Endothelial cell of umbilical vein (primary cell): ENCODE data around the gene SPDEF. TPM values are rescaled to one million over a fixed set of nuclear protein-coding genes. Genes with fewer than 3 reads are reported as not detected.
A peak's percentile ranks its signal among the peaks of the same experiment; 100 is the strongest.

Source experiments
- BruUV-seq: library from RNA; stranded (reverse); fragments of 400-500 nt; replicated peaks from 2 replicates; lab custom pipeline; 2021; lab: Mats Ljungman, UMichigan
- CTCF ChIA-PET: fragments of 300-600, 350-600 bp; sonication (Branson Sonifier 250); formaldehyde crosslinking; loops from one replicate; lab custom pipeline; 2021; ENCODE audit warnings: antibody characterized with exemption, inconsistent platforms; lab: Charles Lee
- POLR2A ChIA-PET: fragments of 300-600, 350-600 bp; sonication (Branson Sonifier 250); formaldehyde crosslinking; loops from one replicate; lab custom pipeline; 2021; ENCODE audit warnings: antibody characterized with exemption, inconsistent platforms; lab: Charles Lee
- DNase-seq: peaks from one replicate; pipeline ENCODE4 v3.0.0-alpha.2; 2011; ENCODE audit warnings: low read depth, low spot score
- FAIRE-seq: peaks from 2 replicates; lab custom pipeline; 2011; peaks lifted over from hg19 to GRCh38; lab: Jason Lieb, UNC
- H2AFZ ChIP-seq: 2 replicates; pipeline ENCODE4 v1.6.0; 2012; ENCODE audit warnings: low read depth, low read length, control low read depth, inconsistent platforms
- H3K27ac ChIP-seq: 2 replicates; pipeline ENCODE4 v1.5.1; 2011; ENCODE audit warnings: low read depth, mild to moderate bottlenecking, control low read depth, low read length, moderate library complexity; ENCODE audit not compliant: insufficient read depth
- H3K27me3 ChIP-seq, 2 experiments: 2 replicates each; pipeline versions ENCODE4 v1.6.0 to v1.6.1; 2011; ENCODE audit warnings: low read length in 2 of 2, mixed read lengths in 1 of 2; ENCODE audit not compliant: control insufficient read depth in 2 of 2, insufficient read depth in 2 of 2
- H3K36me3 ChIP-seq, 2 experiments: 2 replicates in 1 of 2; 3 replicates in 1 of 2; pipeline ENCODE4 v1.5.1; 2011; ENCODE audit warnings: low read length in 2 of 2, mild to moderate bottlenecking in 1 of 2, moderate library complexity in 1 of 2; ENCODE audit not compliant: control insufficient read depth in 2 of 2, insufficient read depth in 2 of 2; ENCODE audit errors: extremely low read depth in 1 of 2
- H3K4me1 ChIP-seq: 3 replicates; pipeline ENCODE4 v1.5.1; 2011; ENCODE audit warnings: mild to moderate bottlenecking, low read length; ENCODE audit not compliant: control insufficient read depth, insufficient read depth; ENCODE audit errors: extremely low read depth
- H3K4me2 ChIP-seq: 2 replicates; pipeline ENCODE4 v1.6.1; 2011; ENCODE audit warnings: low read length, control low read depth, mixed read lengths; ENCODE audit not compliant: insufficient read depth
- H3K4me3 ChIP-seq, 3 experiments: fragments of 200-600 bp in 1 of 3; sonication (generic), shearing (Covaris generic) in 1 of 3; replicated peaks in 1 of 3; 2 replicates each; pipeline ENCODE4 v1.5.1; 2011 to 2016; ENCODE audit warnings: control low read depth in 3 of 3, low read length in 3 of 3, mild to moderate bottlenecking in 2 of 3, inconsistent platforms in 1 of 3, low read depth in 1 of 3, moderate library complexity in 1 of 3; ENCODE audit not compliant: insufficient read depth in 1 of 3
- H3K79me2 ChIP-seq: 2 replicates; pipeline ENCODE4 v1.6.0; 2012; ENCODE audit warnings: low read length, inconsistent platforms; ENCODE audit not compliant: control insufficient read depth, insufficient read depth
- H3K9ac ChIP-seq: replicated peaks from 2 replicates; pipeline ENCODE3; 2011; ENCODE audit warnings: low read length, control low read depth; ENCODE audit not compliant: insufficient read depth; ENCODE audit errors: extremely low read depth
- H3K9me1 ChIP-seq: replicated peaks from 3 replicates; pipeline ENCODE4 v1.6.0; 2011; ENCODE audit warnings: mild to moderate bottlenecking, low read length; ENCODE audit not compliant: control insufficient read depth, insufficient read depth; ENCODE audit errors: extremely low read depth
- H3K9me3 ChIP-seq: replicated peaks from 2 replicates; pipeline ENCODE4 v1.5.1; 2012; ENCODE audit warnings: low read length, inconsistent platforms; ENCODE audit not compliant: control insufficient read depth, insufficient read depth
- H4K20me1 ChIP-seq: replicated peaks from 2 replicates; pipeline ENCODE3; 2011; ENCODE audit warnings: mild to moderate bottlenecking, low read length; ENCODE audit not compliant: control insufficient read depth, insufficient read depth; ENCODE audit errors: extremely low read depth
- EZH2 ChIP-seq: IDR thresholded peaks from 2 replicates; pipeline ENCODE4 v1.6.1; 2012; ENCODE audit warnings: borderline replicate concordance, low read depth, mild to moderate bottlenecking, moderate library complexity, low read length, inconsistent platforms; ENCODE audit not compliant: severe bottlenecking
- FOS ChIP-seq: IDR thresholded peaks from 2 replicates; pipeline ENCODE4 v1.6.1; 2011; ENCODE audit warnings: mild to moderate bottlenecking, low read length, moderate library complexity, borderline replicate concordance; ENCODE audit not compliant: insufficient read depth
- GATA2 ChIP-seq: IDR thresholded peaks from 2 replicates; pipeline ENCODE4 v1.7.0; 2011; ENCODE audit warnings: low read depth, mild to moderate bottlenecking, moderate library complexity, mixed read lengths, low read length; ENCODE audit not compliant: insufficient read length, insufficient read depth
- JUN ChIP-seq: IDR thresholded peaks from 2 replicates; pipeline ENCODE4 v1.6.1; 2011; ENCODE audit warnings: borderline replicate concordance, low read depth; ENCODE audit not compliant: insufficient read length, insufficient read depth
- MAX ChIP-seq: IDR thresholded peaks from 2 replicates; pipeline ENCODE4 v1.6.1; 2011; ENCODE audit not compliant: insufficient read depth, insufficient read length
- MYC ChIP-seq: IDR thresholded peaks from one replicate; pipeline ENCODE4 v1.6.1; 2011; ENCODE audit warnings: mild to moderate bottlenecking, low read depth, low read length
- POLR2A ChIP-seq: IDR thresholded peaks from 2 replicates; pipeline ENCODE4 v1.6.1; 2012; ENCODE audit warnings: low read depth, mild to moderate bottlenecking, control low read depth, low read length
- POLR2AphosphoS5 ChIP-seq: IDR thresholded peaks from 2 replicates; pipeline ENCODE4 v1.6.1; 2012; ENCODE audit warnings: low read depth, mild to moderate bottlenecking, control low read depth, low read length, moderate library complexity; ENCODE audit not compliant: insufficient read depth
- dilution Hi-C: fragments of 300-500 bp; cut with MboI; formaldehyde crosslinking; loops from one replicate; pipeline ENCODE4 v1.15.0; 2019; ENCODE audit warnings: low sequenced_read_pairs; ENCODE audit not compliant: extremely low pct_ligation_motif_present
- intact Hi-C: fragments of 100-400 bp; cut with micrococcal nuclease; formaldehyde crosslinking; loops from one replicate; pipeline ENCODE4 v1.10.0; 2022
- polyA plus RNA-seq, 4 experiments: library from polyadenylated mRNA; depleted of rRNA in 3 of 4; stranded (reverse) in 3 of 4; unstranded in 1 of 4; fragments of >200 nt; gene quantifications; 2 replicates each; pipeline versions ENCODE4 v1.2.1 to v1.2.3, GENCODE V29; 2011 to 2012; ENCODE audit warnings: missing spikeins in 1 of 4
- total RNA-seq: library from RNA; stranded (reverse); gene quantifications from 2 replicates; pipeline ENCODE4 v1.2.3, GENCODE V29; 2021

Gene SPDEF
- total and polyA plus RNA-seq, 2 donors (not counting 3 experiments of a cell fraction or from before 2014, with no cell fraction given) = not detected

- H3K79me2 ChIP-seq = no peaks in the 10 kb centered on the region
- no peak for FAIRE-seq
- TF ChIP-seq MAX = no peak
- dilution Hi-C loops = no loop called here
- ChIA-PET POLR2A (interaction anchor here (0.6 kb wide), 1 partner anchor 25 kb away, joined by 3 read pairs; no protein-coding TSS in a partner anchor), CTCF (interaction anchor here (0.8 to 2.4 kb wide), 4 partner anchors 12 to 88 kb away, joined by 3 to 7 read pairs (median 4); no protein-coding TSS in a partner anchor)
- no peak overlapping the region for H3K27ac ChIP-seq
- no peaks in the 10 kb centered on the region for H3K36me3 ChIP-seq
- H3K27me3 ChIP-seq = no peaks in the 10 kb centered on the region
- no peak overlapping the region for H3K4me3 ChIP-seq
- no TSS peak for BruUV-seq
- H3K9me3 ChIP-seq = no peaks in the 10 kb centered on the region
- no peaks in the 10 kb centered on the region for H3K9me1 ChIP-seq
- peaks cover 6% of the 10 kb centered on the region for H3K4me1 ChIP-seq
- H2AFZ ChIP-seq = no peak overlapping the region
- no peak overlapping the region for H3K4me2 ChIP-seq
- DNase-seq = no peak
- intact Hi-C loops = no loop called here
- no peak overlapping the region for H3K9ac ChIP-seq
- H4K20me1 ChIP-seq = no peaks in the 10 kb centered on the region
These were observed 8.2 kb downstream of the SPDEF start for GRCh38 chr6:34547701-34548644.

GRCh38 chr6:34546551-34547321 is 9.4 kb downstream of the SPDEF start:
- ChIA-PET CTCF (interaction anchor here (1.3 to 2.4 kb wide), 3 partner anchors 11 to 62 kb away, joined by 3 to 7 read pairs (median 6); no protein-coding TSS in a partner anchor), POLR2A (interaction anchor here (0.5 to 0.6 kb wide), 2 partner anchors 26 to 111 kb away, joined by 3 read pairs; no protein-coding TSS in a partner anchor)
- Histone ChIP-seq H2AFZ (no peak overlapping the region), H3K27me3 (no peaks in the 10 kb centered on the region), H3K4me2 (no peak overlapping the region), H3K79me2 (no peaks in the 10 kb centered on the region), H3K9ac (no peak overlapping the region), H3K9me3 (no peaks in the 10 kb centered on the region), H3K36me3 (no peaks in the 10 kb centered on the region), H3K9me1 (no peaks in the 10 kb centered on the region), H3K27ac (no peak overlapping the region), H3K4me1 (peaks cover 6% of the 10 kb centered on the region), H4K20me1 (no peaks in the 10 kb centered on the region), H3K4me3 (no peak overlapping the region)
- BruUV-seq = no TSS peak
- DNase-seq (peak; percentile 18), FAIRE-seq (no peak)
- intact Hi-C loops = no loop called here
- no peak for TF ChIP-seq JUN
- no peak for TF ChIP-seq GATA2
- no peak for TF ChIP-seq POLR2AphosphoS5
- TF ChIP-seq EZH2 = no peak
- no peak for TF ChIP-seq POLR2A
- TF ChIP-seq FOS = no peak
- TF ChIP-seq MYC = no peak
- dilution Hi-C loops = no loop called here
